ENCODE measurements around the gene EFR3B. TPM values are rescaled to one million over a fixed set of nuclear protein-coding genes. Genes with fewer than 3 reads are reported as not detected.

EFR3B gene
- total and polyA plus RNA-seq, 2 of the 13 experiments (the other 11 are each of a cell fraction or from before 2014, with no cell fraction given), result 0.42 TPM

- Histone ChIP-seq H3K4me2 (ENCODE audit: low read depth, low read length) (no peak overlapping the region), H4K20me1 (ENCODE audit: insufficient read depth, low read length) (no peaks in the 10 kb centered on the region), H3K9ac (ENCODE audit: insufficient read depth, low read depth, low read length) (no peak overlapping the region), H3K4me1 (ENCODE audit: insufficient read depth, low read length) (peaks cover 14% of the 10 kb centered on the region), H3K4me3 (replicated peaks in 1 of 3; ENCODE audit: insufficient read depth in 1 of 3, low read depth in 2 of 3, low read length in 3 of 3) (no peak overlapping the region), H3K36me3 (replicated peaks in 1 of 2; ENCODE audit: control insufficient read depth in 1 of 2, insufficient read depth in 2 of 2, low read length in 2 of 2) (no peaks in the 10 kb centered on the region), H3K79me2 (ENCODE audit: insufficient read depth, low read length) (no peaks in the 10 kb centered on the region), H2AFZ (ENCODE audit: low read length) (no peak overlapping the region), H3K27me3 (ENCODE audit: control insufficient read depth in 1 of 2, insufficient read depth in 2 of 2, low read length in 2 of 2) (peaks cover 3 to 9% of the 10 kb centered on the region in 2 experiments; a peak in 3 of 5 replicates), H3K27ac (ENCODE audit: extremely low read length, insufficient read depth, low read length) (no peak overlapping the region), H3K9me3 (ENCODE audit: low read length) (no peaks in the 10 kb centered on the region)
- POLR2A ChIA-PET, result no interaction called here
- 31% methylated on average over 7 of the region's 7 CpGs for WGBS (ENCODE audit: low lambda C conversion rate)
- 0 out of 2 replicates have a peak, but pooled peaks have one; percentile 21 for TF ChIP-seq ZFP91 (CRISPR knock-in tag; IDR thresholded peaks at IDR 0.05; ENCODE audit: borderline replicate concordance)
- no peak for TF ChIP-seq ZNF883 (CRISPR knock-in tag; IDR thresholded peaks at IDR 0.05; ENCODE audit: not compliant biosample characterization)
- TF ChIP-seq, protein P1, sequence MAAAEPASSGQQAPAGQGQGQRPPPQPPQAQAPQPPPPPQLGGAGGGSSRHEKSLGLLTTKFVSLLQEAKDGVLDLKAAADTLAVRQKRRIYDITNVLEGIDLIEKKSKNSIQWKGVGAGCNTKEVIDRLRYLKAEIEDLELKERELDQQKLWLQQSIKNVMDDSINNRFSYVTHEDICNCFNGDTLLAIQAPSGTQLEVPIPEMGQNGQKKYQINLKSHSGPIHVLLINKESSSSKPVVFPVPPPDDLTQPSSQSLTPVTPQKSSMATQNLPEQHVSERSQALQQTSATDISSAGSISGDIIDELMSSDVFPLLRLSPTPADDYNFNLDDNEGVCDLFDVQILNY (CRISPR knock-in tag; conservative IDR thresholded peaks at IDR 0.05), result no peak
- no peak for TF ChIP-seq GATA4 (IDR thresholded peaks at IDR 0.05; ENCODE audit: borderline replicate concordance, low read depth)
- TF ChIP-seq NCOA5 (CRISPR knock-in tag; IDR thresholded peaks at IDR 0.05), result no peak
- TF ChIP-seq GPBP1L1 (CRISPR knock-in tag; IDR thresholded peaks at IDR 0.05), result no peak
- DNase-seq (ENCODE audit: low spot score) (no peak), FAIRE-seq (no peak), ATAC-seq (no peak; the same call in 2 of the 3 replicates)
- in situ Hi-C loops (cut with HindIII; ENCODE audit: extremely low pct_ligation_motif_present, low pct_unique_long_range_greater_than_20kb), result no loop called here
- CTCF ChIA-PET (ENCODE audit: low intra/inter-chr PET ratio, low total read pairs), result no interaction called here
- intact Hi-C loops (cut with micrococcal nuclease; ENCODE audit: unreplicated experiment), result no loop called here
- no TSS peak for BruUV-seq (replicated peaks)
Observed at GRCh38 chr2:25201794-25202193, 159.9 kb downstream of the EFR3B start.
